HG02870 (cell line): ENCODE measurements around the gene TEDC1.

Source experiments
- ATAC-seq: cut with Tn5 transposase; IDR thresholded peaks from one replicate; pipeline ENCODE4 v1.9.1; 2021; ENCODE audit warnings: mild to moderate bottlenecking, moderate library complexity; ENCODE audit not compliant: unreplicated experiment

TEDC1 gene

DNA sequence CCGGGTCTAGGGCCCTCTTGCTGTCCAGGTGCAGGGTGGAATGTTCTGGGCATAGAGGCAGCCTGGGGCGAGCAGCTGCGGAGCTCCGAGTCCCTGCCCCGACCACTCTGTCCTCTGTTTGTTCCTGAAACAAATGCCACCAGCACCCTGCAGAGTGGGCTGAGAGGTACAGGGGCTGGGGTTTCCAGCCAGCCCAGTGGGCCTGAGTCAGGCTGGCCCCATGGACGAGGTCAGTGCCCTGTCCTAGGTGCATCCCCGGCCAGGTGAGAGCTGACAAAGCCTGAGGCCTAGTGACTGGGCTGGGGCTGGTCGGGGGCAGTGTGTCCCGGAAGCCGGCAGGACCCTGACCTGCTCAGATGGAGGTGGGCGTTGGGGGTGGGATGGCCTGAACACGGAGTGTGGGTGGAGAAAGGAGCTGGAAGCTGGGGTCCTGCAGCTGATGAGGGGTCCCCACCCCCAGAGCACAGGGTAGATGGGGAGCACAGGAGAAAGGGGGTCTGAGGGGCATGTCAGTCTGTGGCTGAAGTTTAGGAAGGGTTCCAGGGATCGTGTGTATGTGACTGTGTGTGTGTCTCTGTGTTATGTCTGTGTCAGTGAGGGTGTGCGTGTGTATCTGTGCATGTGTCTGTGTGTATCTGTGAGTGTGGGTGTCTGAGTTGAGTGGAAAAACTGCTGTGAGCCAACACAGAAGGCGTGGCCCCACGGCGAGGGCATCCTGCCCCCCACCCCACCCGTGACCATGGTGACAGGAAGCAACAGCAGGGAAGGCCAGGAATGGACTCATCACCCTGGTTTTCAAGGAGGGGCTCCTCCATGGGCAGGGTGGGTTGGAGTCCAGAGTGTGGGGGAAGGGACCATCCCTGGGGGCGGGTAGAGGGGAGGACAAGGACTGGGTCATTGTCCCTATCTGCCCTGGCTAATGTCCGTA is 6.7 kb upstream of the TEDC1 start:
- ATAC-seq: no peak

DNA sequence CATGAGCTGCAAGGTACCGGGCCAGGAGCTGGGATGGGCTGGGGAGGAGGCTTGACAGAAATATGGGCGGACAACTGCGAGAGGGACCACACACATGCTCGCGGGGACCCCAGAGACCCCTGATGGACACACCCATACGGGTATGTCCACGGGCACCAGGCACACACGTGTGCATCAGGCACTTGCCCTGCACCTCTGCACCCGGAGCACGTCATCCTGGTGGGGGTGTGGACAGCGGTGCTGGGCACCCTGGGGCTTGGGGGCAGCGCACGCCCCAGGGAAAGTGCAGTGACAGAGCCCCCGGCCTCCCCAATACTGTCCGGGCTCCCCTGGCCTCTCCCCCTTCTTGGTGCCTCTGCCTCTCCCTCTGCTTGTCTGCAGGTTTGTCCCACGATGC is 6.1 kb upstream of the TEDC1 start:
- no peak for ATAC-seq

DNA sequence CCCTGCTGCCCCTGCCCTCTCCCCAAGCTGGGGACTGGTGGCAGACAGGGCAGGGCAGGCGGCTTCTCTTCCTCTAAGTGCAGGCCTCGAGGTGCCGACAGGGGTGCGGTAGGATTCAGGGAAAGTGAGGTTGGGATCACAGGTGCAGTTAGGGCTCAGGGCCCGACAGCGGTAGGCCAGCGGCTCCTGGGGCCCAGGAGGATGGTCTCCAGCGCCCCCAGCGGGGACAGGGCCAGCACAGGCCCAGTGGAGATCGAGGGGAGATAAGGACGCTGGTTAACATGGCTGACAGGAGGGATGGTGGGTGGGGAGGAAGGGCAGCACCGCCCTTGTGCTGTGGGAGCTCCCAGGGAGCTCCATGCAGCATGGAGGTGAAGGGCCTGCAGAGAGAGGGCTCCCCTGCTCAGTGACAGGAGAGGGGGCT is 5.3 kb upstream of the TEDC1 start:
- ATAC-seq: no peak

DNA sequence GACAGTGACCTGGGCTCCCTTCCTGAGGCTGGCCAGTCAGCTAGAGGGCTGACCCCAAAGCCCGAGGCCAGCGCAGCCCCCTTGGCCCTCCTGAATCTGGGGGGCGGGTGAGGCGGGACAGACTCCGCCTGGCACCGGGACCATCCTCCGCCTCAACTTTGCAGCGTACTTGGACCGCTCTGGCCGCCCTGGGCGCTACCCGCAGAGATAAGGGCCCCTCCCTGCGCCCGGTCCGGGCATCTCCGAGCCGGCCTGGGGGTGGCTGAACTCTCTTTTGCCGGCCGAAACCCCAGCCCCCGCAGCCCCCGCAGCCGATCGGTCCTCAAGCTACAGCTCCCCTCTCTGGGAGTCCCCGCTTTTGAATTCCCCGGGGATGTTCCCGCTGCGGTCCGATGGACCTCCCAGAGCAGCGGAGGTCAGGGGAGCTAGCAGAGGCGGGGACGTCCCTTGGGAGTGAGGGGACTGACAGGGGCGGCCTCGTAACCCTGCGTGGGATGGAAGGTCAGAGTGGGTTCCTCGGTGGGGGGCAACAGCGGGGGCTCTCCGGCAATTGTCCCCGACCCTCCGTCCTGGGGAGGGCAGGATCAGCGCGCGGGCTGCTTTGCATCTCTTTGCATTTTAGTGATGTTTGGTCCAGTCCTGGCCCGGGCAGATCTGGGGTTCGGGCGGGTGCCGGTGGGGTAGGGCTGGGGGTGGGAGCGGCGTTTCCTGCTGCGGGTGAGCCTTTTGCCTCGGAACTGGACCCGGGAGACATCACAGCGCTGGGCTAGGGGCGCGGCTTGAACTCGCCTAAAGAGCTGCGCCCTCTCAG is 4.7 kb upstream of the TEDC1 start, which contains the start of gene CRIP1:
Gene CRIP1, plus strand, starts transcription at position 724 of the 811 bp plus-strand sequence. CDS start 374 bp downstream, outside the sequence.
- no peak for ATAC-seq

DNA sequence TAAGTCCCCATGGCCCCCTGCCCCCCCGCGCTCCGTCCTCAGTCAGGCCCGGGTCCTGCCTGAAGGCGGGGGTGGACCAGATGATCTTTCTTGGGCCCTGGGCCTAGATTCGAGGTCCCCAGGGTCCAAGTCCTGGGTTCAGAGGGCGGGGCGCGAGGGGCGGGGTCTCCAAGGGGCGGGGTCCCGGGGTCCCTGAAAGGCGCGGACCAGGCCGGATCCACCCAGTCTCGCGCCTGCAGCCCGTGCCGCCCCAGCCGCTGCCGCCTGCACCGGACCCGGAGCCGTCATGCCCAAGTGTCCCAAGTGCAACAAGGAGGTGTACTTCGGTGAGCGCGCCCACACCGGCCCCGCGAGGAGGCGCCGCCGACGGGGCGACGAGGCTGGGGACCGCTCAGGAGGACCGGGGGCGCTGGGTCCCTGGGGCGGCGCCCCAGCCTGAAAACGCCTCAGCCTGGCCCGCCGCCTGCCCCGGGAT is 4.0 kb upstream of the TEDC1 start:
- ATAC-seq: no peak

DNA sequence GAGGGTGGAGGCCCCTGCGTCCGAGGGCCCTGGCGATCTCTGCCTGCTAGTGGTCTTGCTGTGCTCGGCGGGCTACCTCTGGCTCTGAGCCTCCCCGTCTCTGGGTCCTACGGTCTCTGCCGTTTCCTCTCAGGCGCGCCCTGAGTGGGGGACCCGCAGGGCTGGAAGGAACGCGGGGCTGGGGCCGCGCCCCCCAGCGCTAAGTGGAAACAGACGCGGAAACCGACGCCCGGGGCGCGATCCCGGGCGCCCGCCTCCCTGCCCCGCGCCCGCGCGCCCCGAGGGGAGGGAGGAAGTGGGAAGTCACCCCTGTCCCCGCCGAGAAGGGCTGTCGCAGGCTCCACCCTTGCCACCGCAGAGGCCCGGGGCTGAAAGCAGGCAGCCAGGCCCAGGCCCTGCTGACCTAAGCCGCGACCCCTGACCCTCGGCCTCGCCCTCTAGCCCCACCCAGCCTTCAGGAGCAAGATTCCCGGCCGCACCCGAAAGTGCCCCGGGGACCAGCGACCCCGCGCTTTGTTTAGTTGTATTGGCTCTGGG is 3.5 kb upstream of the TEDC1 start:
- no peak for ATAC-seq

DNA sequence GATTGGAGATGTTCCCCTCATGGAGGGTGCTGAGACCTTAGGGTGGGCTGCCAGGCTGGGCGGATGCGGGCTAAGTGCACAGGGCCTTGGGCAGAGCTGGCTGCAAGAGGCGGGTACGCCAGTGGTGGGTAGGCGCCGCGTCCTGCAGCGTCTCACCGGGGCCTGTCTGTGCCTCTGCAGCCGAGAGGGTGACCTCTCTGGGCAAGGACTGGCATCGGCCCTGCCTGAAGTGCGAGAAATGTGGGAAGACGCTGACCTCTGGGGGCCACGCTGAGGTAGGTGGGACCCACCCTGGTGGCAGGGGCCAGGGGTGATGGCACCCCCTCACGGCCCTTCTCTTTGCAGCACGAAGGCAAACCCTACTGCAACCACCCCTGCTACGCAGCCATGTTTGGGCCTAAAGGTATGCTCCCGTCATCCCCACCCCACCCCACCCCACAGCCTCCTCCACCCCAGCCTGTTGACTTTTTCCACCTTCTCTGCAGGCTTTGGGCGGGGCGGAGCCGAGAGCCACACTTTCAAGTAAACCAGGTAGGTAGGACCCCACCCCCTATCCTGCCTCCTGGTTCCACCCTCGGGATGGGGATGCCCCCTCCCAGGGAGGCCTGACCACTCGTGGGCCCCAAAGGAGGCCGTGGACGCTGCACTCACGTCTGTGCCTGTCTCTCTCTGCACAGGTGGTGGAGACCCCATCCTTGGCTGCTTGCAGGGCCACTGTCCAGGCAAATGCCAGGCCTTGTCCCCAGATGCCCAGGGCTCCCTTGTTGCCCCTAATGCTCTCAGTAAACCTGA is 2.9 kb upstream of the TEDC1 start:
- ATAC-seq: no peak

DNA sequence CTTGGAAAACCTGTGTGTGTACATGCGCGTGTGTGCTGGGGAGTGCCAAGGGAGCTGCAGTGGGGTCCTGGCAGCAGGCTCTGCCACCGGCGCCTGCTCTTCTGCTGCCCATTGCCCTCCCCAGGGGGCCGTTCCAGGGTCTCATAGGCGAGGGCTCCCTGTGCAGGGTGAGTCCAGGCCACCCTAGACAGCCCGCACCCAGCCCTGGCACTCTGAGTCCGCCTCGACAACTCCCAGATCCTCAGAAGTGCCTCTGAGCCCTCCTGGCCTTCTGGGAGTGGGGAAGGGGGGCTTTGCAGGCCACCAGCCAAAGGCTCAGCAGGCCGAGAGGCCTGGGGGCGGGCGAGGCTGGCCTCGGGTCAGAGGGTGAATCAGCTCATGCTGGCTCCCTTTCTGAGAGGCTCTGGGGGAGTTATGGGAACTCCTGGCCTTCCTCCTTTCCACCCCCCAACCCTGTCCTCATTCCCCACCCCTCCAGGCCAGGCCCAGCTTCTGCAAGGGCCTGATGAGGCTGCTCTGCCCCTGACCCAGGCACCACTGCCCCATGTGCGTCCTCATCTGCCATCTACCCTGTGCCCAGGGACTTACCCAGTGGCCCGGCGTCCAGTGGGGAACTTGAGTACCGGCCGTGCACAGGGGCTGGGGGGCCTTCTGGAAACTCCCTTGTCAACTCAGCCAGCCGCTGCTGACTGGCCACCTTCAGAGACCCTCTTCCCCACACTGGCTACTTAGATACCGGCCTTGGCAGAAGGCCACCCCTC is 2.1 kb upstream of the TEDC1 start:
- no peak for ATAC-seq

DNA sequence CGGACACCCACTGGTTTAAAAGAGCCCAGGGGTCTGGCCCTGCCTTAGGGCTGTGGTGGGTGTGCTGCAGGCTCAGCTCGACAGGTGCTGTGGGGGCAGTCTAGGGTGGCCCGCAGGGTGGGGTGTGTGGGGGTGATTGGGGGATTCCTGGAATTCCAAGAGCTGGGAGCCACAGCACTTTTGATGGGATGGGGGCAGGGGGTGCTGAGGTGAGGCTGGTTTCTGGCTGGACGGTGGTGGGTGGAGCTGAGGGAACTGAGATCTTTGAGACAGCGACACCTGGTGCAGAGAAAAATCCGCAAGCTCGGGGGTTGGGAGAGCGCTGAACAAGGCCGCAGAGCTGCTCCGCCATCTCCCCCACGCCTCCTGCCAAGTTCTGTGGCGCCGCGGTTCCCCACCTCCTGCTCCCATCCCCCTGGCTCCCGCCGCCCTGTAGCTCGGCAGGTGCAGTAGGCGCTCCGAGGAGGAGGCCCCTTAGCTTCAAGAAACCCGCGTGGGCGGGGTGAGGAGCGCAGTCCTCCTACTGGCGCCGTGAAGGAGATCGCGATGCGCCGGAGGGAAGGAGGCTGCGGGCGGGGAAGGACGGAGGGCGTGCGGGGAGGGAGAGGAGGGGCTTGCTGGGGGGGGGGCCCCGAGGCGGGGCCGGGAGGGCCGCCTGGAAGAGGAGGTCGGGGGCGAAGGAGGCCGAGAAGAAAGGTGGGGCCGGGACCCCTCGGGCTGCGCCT is 1.3 kb upstream of the TEDC1 start:
- ATAC-seq: no peak

DNA sequence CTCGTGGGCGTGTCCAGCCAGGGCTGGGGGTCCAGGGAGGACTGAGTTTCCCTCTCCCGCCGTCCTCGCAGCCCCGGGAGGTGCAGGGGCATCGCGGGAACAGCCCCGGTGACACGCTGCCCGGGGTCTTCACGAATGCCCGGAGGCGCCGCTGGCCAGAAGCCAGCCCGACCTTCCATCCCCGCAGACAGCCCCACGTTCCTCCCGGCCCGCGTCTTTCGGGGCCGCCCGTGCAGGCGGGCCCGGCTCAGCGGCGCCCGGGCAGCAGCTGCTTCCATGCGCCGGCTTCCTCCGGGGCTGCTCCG is 827 bp upstream of the TEDC1 start:
- no peak for ATAC-seq

DNA sequence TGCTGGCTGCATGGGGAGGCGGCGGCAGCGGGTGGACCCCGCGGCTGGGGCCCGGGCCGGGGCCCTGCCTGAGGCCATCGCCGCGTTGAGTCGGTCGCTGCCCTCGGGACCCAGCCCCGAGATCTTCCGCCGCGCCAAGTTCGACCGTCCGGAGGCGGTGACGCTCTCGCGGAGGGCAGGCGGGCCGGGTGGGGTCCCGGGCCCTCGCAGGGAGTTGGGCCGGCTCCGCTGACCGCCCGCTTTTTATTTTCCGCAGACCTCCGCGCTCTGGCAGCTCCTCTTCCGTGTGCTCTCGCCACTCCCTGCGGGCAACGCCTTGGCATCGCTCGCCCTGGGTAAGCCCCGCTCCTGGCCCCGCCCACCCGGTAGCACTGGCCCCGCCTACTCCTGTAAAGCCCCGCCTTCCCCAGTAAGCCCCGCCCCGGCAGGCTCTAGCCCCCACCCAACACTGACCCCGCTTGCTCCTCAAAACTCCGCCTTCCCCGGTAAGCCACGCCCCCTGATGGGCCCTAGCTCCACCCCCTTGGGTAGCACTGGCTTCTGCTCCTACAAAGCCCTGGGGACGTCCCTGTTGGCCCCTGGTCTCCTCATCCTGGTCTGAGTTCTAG is 424 bp downstream of the TEDC1 start:
- no peak for ATAC-seq

DNA sequence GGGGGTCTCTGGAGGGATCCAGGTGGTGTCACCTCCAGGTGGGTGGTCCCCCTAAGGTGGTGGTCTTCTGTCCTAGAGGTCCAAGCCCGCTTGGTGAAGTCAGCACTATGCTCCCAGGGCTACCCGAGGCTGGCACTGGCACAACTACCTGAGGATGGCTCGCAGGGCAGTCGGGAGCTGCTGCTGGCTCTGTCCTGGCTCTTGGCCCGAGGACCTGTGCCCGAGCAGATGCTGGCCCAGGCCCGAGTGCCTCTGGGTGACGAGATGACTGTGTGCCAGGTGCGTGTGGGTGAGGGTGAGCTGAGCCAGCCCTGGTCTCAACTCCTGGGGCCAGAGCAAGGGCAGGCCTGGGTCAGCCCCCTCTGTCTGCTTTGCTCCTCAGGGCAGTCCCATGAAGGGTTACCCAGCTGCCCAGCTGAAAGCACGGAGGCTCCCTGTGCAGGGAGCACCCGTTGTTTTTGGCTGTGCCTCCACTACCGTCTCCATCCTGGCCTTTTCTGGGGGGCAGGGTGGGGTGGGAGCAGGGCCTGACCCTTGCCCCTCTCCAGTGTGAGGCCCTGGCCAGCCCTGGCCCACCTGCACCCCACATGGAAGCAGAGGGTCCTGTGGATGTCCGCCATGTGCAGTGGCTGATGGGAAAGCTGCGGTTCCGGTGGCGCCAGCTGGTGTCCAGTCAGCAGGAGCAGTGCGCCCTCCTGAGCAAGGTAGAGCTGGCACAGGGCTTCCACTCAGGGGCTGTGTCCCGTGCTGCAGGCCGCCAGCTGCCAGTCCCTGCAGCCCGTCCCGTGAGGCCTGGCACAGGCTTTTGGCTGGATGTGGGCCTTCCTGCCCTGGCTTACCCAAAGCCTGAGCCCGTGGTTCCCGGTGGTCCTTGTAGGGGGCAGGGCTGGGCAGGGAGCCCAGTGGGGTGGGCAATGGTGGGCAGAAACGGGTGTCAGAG is 1.3 kb downstream of the TEDC1 start:
- no peak for ATAC-seq

DNA sequence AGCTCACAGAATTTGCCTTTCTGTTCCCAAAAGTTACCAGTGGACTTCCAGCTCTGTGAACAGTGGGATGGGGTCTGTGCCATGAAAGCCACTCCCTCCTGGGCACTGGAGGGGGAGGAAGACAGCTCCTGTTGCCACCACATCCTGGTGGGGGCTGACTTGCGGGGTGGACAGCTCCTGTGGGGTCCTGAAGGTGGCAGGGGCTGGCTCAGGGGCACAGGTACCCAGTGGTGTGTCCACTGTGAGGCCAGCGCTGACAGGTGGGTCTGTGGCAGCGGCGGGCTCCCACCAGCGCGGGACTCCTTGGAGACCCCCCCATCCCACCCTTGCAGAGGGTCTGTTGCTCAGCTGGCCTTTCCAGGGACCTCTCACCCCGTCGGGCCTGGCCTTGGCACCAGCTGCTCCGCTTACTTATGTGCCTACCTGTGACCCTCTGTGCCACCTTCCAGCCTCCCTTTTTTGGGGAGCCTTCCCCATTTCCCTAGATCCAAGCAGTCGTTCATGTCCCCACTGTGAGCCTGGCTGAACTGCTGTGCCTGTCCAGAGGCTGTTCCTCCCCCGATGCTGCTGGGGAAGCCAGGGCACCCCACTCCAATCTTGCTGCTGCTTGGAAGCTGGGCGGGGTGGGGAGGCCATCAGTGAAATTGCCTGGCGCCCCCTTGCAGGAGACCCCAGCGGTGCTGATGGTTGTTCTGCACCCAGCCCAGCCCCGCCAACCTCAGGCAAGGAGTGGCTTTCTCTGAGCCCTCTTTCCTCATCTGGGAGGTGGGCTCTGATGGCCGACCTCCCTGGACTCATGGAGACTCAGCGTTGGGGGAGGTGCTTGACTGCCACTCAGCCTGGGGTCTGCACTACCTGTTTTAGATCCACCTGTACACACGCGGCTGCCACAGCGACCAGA is 2.2 kb downstream of the TEDC1 start:
- ATAC-seq: no peak

DNA sequence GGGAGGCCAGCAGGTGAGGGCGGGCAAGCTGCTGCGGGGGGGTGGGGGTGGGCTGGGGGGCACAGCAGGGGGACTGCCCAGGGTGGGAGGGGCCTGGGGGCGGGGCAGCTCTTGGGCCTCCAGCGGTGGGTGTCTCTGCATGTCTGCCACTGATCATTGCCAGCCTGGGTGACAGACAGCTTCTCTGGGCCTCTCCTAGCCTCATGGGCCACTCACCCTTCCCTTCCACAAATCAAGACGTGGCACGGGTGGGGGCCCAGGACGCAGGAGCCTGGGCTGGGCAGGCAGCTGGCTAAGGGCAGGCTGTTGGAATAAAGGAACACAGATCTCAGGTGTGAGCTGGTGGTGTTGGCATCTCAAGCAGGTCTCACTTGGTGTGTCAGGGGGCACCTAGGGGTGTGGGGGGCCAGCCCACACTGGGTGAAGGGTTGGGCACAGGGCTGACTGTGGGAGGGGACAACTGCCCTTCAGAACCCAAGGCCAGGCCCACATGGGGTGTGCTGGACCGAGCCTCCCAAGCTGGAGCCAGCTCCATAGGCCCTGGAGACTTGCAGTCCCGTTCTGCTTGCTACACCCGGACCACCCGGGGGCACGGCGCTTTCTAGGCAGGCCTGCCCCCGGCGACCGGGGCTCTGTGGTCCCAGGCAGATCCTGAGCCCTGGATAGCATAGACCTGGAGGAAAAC is 3.0 kb downstream of the TEDC1 start:
- ATAC-seq: no peak

DNA sequence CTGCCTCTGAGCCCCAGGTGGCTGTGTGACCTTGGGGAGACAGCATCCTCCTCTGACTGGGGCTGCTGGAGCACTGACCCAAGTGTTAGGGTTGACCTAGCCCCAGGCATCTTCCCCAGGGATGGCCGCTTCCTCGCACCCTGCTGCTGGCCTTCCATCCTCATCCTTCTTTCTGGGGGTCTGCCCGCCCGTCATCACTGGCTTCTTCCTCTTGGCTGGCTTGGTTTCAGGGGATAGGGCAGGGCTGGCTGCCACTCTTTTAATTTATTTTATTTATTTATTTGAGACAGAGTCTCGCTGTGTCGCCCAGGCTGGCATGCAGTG is 3.5 kb downstream of the TEDC1 start:
- ATAC-seq: no peak
